ENCODE results near the gene KCNN3. TPM values are rescaled to one million over a fixed set of nuclear protein-coding genes. Genes with fewer than 3 reads are reported as not detected.

Gene KCNN3
- total RNA-seq, 2 experiments from 2014 or later = 0.02 to 0.14 TPM

DNA sequence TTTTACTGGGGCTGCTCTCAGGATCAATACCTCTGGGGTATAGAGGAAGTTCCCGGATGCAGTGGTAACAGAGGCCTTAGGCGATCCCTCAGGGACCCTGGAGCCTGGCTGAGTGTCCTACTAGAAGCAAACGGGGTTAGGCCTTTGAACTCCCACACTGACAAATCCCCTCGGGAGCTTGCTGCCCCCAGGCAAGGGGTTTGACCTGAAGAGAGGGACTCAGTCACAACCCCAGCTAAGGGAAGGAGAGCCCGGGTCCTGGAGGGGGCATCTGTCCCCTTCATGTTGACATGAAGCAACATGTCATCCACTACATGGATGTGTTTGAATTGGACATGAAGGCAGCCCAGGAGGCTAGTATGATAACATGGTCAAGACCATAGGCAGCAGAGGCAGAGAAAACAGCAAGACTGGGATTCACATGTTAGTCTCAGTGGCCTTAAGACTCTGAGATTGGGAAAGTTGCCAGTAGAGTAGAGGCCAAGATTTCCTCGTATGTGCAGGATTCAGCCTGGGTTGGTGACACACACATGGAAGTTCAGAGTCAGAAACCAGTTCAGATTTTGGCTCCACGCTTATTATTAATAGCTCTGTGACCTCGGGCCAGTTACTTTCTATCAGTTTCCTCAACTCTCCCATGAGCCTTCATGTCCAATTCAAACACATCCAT lies 101.5 kb downstream of the KCNN3 start:
- no peaks in the 10 kb centered on the region for H3K9me3 Mint-ChIP-seq
- peaks cover 3% of the 10 kb centered on the region for H3K27me3 Mint-ChIP-seq
- DNase-seq = no peak
- peaks cover 10% of the 10 kb centered on the region for H3K4me1 Mint-ChIP-seq (ENCODE audit: low read depth)
- CTCF ChIA-PET = interaction anchor here (3.7 kb wide), 1 partner anchor 8 kb away, joined by 12 read pairs; no protein-coding TSS in a partner anchor
- POLR2A ChIA-PET = no interaction called here
- no peak overlapping the region for H3K4me3 Mint-ChIP-seq
- no peak overlapping the region for H3K27ac Mint-ChIP-seq
- no peaks in the 10 kb centered on the region for H3K36me3 Mint-ChIP-seq
- intact Hi-C loops (cut with micrococcal nuclease) = no loop called here

DNA sequence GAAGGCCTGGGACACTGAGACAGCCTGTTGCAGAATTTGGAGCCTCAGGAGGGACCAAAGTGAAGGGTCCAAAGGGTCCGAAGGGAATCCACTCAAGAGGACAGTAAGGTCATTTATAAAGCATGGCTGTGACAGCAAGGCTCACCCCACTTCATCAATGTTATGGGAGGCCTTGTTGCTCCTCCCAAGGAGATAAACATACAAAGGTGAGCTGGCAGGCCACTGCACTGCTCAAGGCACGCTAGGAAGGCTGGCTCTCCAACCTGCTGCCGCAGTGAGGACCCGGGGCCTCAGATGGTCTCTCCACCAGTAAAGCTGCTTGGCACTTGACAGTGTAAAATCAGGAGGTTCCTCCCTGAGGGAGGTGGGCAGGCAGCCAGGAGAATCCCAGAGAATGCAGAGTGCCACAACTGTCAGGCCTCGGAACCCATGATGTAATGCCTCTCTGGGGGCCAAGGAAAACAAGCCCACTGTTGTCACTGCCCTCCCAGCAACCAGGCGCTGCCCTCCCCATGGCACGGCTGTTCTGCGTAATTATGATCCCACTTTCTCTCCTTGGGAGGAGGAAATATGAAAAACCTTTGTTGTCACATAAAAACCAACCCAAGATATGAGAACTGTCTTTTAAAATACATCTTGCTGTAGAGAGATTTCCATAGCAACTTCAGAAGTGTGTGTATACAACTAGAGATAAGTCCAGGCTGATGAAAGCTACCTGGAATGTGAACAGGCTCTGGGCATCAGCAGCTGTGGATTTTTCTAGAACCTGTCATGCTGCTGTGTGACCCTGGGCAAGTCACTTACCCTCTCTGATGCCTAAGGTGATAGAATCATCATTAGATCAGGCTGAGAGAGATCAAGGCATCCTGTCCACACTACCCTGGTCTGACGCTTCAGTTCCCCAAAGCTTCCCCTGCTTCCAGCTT lies 102.5 kb downstream of the KCNN3 start:
- H3K27ac Mint-ChIP-seq = no peak overlapping the region
- ChIA-PET CTCF (interaction anchor here (0.5 to 3.7 kb wide), 4 partner anchors 7 to 242 kb away, joined by 3 to 12 read pairs (median 4); partner anchors contain the start of gene PMVK), POLR2A (no interaction called here)
- H3K9me3 Mint-ChIP-seq = no peaks in the 10 kb centered on the region
- DNase-seq = no peak
- peaks cover 3% of the 10 kb centered on the region for H3K27me3 Mint-ChIP-seq
- H3K36me3 Mint-ChIP-seq = no peaks in the 10 kb centered on the region
- H3K4me1 Mint-ChIP-seq (ENCODE audit: low read depth) = peaks cover 11% of the 10 kb centered on the region
- intact Hi-C loops (cut with micrococcal nuclease) = no loop called here
- H3K4me3 Mint-ChIP-seq = no peak overlapping the region

DNA sequence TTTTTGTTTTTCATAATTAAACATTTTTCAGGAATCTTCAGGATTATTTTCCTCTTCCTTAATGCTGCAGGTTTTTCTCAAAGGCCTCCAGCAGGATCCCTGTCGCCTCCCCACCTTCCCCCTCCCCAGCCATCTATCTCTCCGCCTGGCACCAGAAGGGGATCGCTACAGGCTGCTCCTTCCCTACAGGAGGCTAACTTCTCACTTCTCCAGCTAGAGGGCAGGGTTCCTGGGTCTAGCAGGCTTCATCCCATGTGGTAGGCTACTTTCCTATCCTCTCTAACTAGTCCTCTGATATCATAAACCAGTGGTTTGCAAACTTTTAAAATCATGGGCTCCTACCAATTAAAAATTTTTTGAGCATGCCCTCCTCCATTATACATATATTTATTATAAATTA lies 104.1 kb downstream of the KCNN3 start:
- ChIA-PET CTCF (interaction anchor here (0.6 kb wide), 1 partner anchor 18 kb away, joined by 3 read pairs; no protein-coding TSS in a partner anchor), POLR2A (interaction anchor here (1.0 kb wide), 1 partner anchor 10 kb away, joined by 3 read pairs; no protein-coding TSS in a partner anchor)
- H3K27ac Mint-ChIP-seq = no peak overlapping the region
- peaks cover 4% of the 10 kb centered on the region for H3K4me1 Mint-ChIP-seq (ENCODE audit: low read depth)
- H3K4me3 Mint-ChIP-seq = no peak overlapping the region
- H3K36me3 Mint-ChIP-seq = no peaks in the 10 kb centered on the region
- no peaks in the 10 kb centered on the region for H3K9me3 Mint-ChIP-seq
- peaks cover 2% of the 10 kb centered on the region for H3K27me3 Mint-ChIP-seq
- no peak for DNase-seq
- intact Hi-C loops (cut with micrococcal nuclease) = no loop called here

DNA sequence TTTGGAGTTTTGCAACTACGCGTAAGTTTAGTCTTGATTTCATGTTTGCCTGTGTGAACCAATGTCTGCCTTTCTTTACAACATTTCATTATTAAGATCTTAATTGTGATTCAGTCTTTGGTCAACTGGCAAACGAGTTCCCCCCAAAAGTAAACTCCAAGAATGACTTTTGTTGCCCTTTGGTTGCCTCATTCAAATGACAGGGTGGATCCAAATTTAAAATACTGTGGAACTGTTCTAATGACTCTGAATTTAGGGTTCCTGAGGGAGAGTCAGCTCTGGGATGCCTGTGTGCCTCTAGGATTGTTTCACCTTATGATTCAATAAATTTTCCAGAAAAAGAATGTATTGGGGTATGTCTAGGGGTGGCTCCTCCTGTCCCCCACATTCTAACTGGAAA lies 105.3 kb downstream of the KCNN3 start:
- POLR2A ChIA-PET = no interaction called here
- CTCF ChIA-PET = no interaction called here

DNA sequence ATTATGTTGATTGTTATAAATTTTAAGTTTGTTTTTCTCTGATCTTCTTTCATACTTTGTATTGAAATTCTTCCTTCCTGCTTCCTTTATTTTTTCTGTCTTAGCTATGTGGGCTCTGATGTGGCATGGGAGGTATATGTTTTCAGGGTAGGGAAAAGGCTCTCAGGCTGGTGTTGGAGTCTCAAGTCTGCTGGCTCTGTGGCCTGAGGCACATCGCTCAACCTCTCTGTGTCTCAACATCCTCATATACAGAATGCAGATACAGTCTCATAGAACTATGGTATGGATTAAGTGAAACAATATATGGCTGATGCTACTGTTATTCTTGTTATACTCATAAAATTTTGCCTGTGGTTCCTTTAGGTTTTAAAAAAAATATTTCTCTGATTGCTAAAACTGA lies 105.9 kb downstream of the KCNN3 start:
- peaks cover 14% of the 10 kb centered on the region for H3K4me1 Mint-ChIP-seq (ENCODE audit: low read depth)
- CTCF ChIA-PET = no interaction called here
- peaks cover 2% of the 10 kb centered on the region for H3K27me3 Mint-ChIP-seq
- DNase-seq = no peak
- H3K4me3 Mint-ChIP-seq = no peak overlapping the region
- H3K27ac Mint-ChIP-seq = no peak overlapping the region
- intact Hi-C loops (cut with micrococcal nuclease) = loop anchor here (5.0 kb wide), 1 partner anchor 108 kb away; the partner anchor contains the start of gene KCNN3
- POLR2A ChIA-PET = no interaction called here
- no peaks in the 10 kb centered on the region for H3K36me3 Mint-ChIP-seq
- no peaks in the 10 kb centered on the region for H3K9me3 Mint-ChIP-seq

More for the DNA sequence above, 105.3 kb downstream of the KCNN3 start:
- no peak for DNase-seq
- peaks cover 2% of the 10 kb centered on the region for H3K27me3 Mint-ChIP-seq
- no peaks in the 10 kb centered on the region for H3K9me3 Mint-ChIP-seq
- peaks cover 9% of the 10 kb centered on the region for H3K4me1 Mint-ChIP-seq (ENCODE audit: low read depth)
- intact Hi-C loops (cut with micrococcal nuclease) = loop anchor here (5.0 kb wide), 1 partner anchor 108 kb away; the partner anchor contains the start of gene KCNN3
- no peak overlapping the region for H3K27ac Mint-ChIP-seq
- H3K4me3 Mint-ChIP-seq = no peak overlapping the region
- H3K36me3 Mint-ChIP-seq = no peaks in the 10 kb centered on the region

DNA sequence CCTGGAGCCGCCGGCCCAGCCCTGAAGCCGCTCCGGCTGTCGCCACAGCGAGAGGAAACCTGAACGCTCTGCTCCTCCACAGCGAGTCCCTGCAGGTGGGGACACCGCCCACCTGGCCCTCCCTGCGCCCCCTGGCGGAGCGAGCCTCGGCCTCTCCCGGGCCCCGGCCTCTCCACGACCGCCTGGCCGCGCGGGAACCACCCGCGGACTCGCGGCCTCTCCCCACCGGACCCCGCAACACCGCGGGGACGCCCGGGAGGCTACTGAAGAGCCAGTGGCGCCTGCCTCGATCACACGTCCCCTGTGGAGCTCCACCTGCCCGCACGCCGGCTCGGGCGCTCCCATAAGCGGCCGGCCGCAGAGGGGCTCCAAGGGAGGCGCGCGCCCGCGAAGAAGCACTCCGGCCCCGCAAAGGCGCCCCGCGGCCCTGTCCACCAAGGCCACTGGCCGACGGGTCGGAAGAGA lies 109.6 kb downstream of the KCNN3 start:
- peaks cover 2% of the 10 kb centered on the region for H3K27me3 Mint-ChIP-seq
- H3K4me3 Mint-ChIP-seq = peak overlapping the region; percentile 51
- H3K9me3 Mint-ChIP-seq = no peaks in the 10 kb centered on the region
- H3K4me1 Mint-ChIP-seq (ENCODE audit: low read depth) = peaks cover 46% of the 10 kb centered on the region
- POLR2A ChIA-PET = interaction anchor here (1.0 to 1.4 kb wide), 2 partner anchors 13 to 23 kb away, joined by 3 to 6 read pairs; no protein-coding TSS in a partner anchor
- no peaks in the 10 kb centered on the region for H3K36me3 Mint-ChIP-seq
- intact Hi-C loops (cut with micrococcal nuclease) = loop anchor here (1.0 to 5.0 kb wide), 3 partner anchors 25 to 202 kb away; partner anchors contain the start of genes KCNN3 and UBE2Q1
- H3K27ac Mint-ChIP-seq = peak overlapping the region; percentile 89
- DNase-seq = peak; percentile 86
- CTCF ChIA-PET = interaction anchor here (0.6 to 5.0 kb wide), 33 partner anchors 9 to 394 kb away, joined by 3 to 36 read pairs (median 4); no protein-coding TSS in a partner anchor

DNA sequence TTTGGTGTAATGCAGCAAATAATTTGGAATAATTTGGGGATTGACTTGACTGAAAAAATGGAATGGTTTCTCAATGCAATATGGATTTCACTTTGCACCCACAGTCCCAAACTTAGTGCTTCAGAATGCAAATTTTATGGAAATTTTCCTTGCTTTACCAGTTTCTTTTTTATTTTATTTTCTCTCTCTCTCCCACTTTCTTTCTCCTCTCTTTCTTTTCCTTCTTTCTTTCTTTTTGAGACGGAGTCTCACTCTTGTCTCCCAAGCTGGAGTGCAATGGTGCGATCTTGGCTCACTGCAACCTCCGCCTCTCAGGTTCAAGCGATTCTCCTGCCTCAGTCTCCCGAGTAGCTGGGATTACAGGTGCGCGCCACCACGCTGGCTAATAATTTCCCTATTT lies 110.3 kb downstream of the KCNN3 start:
- no peak for DNase-seq
- intact Hi-C loops (cut with micrococcal nuclease) = loop anchor here (1.0 to 5.0 kb wide), 8 partner anchors 11 to 262 kb away; partner anchors contain the start of genes KCNN3 and UBE2Q1
- H3K9me3 Mint-ChIP-seq = no peaks in the 10 kb centered on the region
- H3K27ac Mint-ChIP-seq = peak overlapping the region; percentile 89
- H3K4me1 Mint-ChIP-seq (ENCODE audit: low read depth) = peaks cover 49% of the 10 kb centered on the region
- CTCF ChIA-PET = interaction anchor here (0.6 to 5.0 kb wide), 24 partner anchors 10 to 393 kb away, joined by 3 to 36 read pairs (median 4); no protein-coding TSS in a partner anchor
- peak overlapping the region; percentile 64 for H3K4me3 Mint-ChIP-seq
- peaks cover 2% of the 10 kb centered on the region for H3K27me3 Mint-ChIP-seq
- POLR2A ChIA-PET = interaction anchor here (1.3 to 1.4 kb wide), 2 partner anchors 12 to 32 kb away, joined by 6 read pairs; no protein-coding TSS in a partner anchor
- no peaks in the 10 kb centered on the region for H3K36me3 Mint-ChIP-seq

DNA sequence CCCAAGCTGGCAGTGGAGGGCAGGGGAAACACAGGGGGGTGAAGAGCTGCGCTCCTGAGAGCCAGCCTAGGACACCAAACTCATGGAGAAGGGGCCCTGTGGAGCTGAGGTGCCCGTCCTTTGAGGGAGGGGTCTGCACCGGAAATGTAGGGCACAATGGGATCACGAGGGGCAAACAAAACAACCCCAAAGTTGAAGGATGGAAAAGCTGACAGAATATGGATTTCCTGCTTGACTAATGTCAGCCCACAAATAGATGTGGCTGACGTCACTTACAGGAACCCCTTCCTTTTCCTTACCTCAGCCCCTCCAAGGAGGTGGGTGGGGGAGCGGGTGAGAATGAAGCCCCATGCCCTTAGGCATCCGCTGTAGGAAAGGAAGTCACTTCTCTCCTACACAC lies 110.9 kb downstream of the KCNN3 start:
- Mint-ChIP-seq H3K27me3 (peaks cover 1% of the 10 kb centered on the region), H3K4me3 (peak overlapping the region; percentile 42), H3K4me1 (ENCODE audit: low read depth) (peaks cover 49% of the 10 kb centered on the region), H3K36me3 (no peaks in the 10 kb centered on the region), H3K27ac (peak overlapping the region; percentile 89), H3K9me3 (no peaks in the 10 kb centered on the region)
- ChIA-PET CTCF (interaction anchor here (1.1 to 5.0 kb wide), 6 partner anchors 10 to 200 kb away, joined by 3 to 36 read pairs (median 6); no protein-coding TSS in a partner anchor), POLR2A (interaction anchor here (0.8 to 1.4 kb wide), 3 partner anchors 11 to 32 kb away, joined by 3 to 6 read pairs (median 6); no protein-coding TSS in a partner anchor)
- intact Hi-C loops (cut with micrococcal nuclease) = loop anchor here (1.0 to 5.0 kb wide), 5 partner anchors 11 to 262 kb away; no protein-coding TSS in a partner anchor
- peak; percentile 87 for DNase-seq

DNA sequence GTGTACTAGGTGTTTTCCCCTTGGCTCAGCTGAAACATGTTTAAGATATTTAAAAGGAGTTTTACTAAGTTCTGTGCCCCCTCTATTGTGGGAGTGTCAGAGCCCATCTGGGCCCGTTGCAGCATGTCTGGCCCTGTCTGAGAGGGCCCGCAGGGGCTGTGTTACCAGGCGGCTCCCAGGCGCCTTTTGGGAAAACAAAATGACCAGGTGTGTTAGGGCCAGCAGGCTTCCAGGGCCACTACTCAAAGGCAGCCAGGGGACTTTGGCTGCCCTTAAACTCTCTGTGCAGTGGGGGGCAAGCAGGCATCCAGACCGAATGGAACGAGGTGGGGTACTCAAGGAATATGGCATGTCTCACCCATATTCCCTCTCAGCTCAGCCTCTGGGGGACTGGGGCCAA lies 111.7 kb downstream of the KCNN3 start:
- no peaks in the 10 kb centered on the region for H3K27me3 Mint-ChIP-seq
- no peaks in the 10 kb centered on the region for H3K9me3 Mint-ChIP-seq
- H3K4me3 Mint-ChIP-seq = no peak overlapping the region
- H3K4me1 Mint-ChIP-seq (ENCODE audit: low read depth) = peaks cover 51% of the 10 kb centered on the region
- no peak for DNase-seq
- peak overlapping the region; percentile 89 for H3K27ac Mint-ChIP-seq
- no peaks in the 10 kb centered on the region for H3K36me3 Mint-ChIP-seq
- POLR2A ChIA-PET = interaction anchor here (0.8 to 1.3 kb wide), 2 partner anchors 11 to 33 kb away, joined by 3 to 6 read pairs; no protein-coding TSS in a partner anchor
- intact Hi-C loops (cut with micrococcal nuclease) = loop anchor here (2.0 to 5.0 kb wide), 3 partner anchors 22 to 261 kb away; no protein-coding TSS in a partner anchor
- CTCF ChIA-PET = interaction anchor here (0.6 to 5.0 kb wide), 4 partner anchors 9 to 108 kb away, joined by 3 to 36 read pairs (median 17); no protein-coding TSS in a partner anchor

DNA sequence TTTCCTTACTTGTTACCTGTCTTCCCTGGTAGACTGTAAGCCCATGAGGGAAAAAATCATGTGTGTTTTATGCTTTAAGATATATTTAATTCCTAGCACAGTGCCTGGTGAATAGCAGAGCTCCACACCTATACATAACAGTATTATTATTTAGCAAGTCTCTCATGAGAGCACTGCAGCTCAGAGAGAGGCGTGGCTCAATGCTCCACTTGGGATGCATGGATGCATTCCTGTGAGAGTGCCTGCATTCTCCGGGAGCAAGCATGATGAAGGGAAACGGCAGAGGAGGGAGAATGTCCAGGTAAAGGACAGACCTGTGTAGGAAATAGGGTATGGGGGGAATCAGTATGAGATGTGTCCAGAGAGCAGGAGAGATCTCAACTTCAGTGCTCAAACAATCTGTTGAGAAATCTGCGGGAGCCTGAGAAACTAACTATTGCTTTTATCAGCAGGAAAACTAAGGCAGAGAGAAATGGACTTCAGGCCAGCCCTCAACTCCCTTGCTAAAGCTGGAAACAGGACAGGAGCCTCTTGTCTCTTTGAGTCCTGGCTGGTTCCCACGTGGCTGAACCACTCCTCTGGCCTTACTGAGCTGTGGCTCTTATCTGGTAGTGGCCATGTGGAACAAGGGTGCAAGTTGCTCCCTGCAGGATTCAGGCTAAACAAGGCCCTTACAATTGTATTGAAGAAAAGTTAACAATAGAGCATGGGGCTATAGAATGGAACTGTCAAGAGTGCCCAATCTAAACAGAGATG lies 113.1 kb downstream of the KCNN3 start:
- intact Hi-C loops (cut with micrococcal nuclease) = loop anchor here (5.0 kb wide), 1 partner anchor 260 kb away; no protein-coding TSS in a partner anchor
- DNase-seq = no peak
- CTCF ChIA-PET = interaction anchor here (1.0 kb wide), 1 partner anchor 288 kb away, joined by 3 read pairs; no protein-coding TSS in a partner anchor
- Mint-ChIP-seq H3K36me3 (no peaks in the 10 kb centered on the region), H3K9me3 (no peaks in the 10 kb centered on the region), H3K4me1 (ENCODE audit: low read depth) (peaks cover 57% of the 10 kb centered on the region), H3K4me3 (no peak overlapping the region), H3K27ac (peak overlapping the region; percentile 52), H3K27me3 (no peaks in the 10 kb centered on the region)
- POLR2A ChIA-PET = interaction anchor here (0.6 kb wide), 1 partner anchor 345 kb away, joined by 4 read pairs; no protein-coding TSS in a partner anchor

Measured in activated CD4-positive, alpha-beta memory T cell treated with anti-CD3 and anti-CD28 coated beads for 36 hours (primary cell).